Liver (tissue), 10 donors: ENCODE measurements around the gene AAMDC. TPM values are rescaled to one million over a fixed set of nuclear protein-coding genes. Genes with fewer than 3 reads are reported as not detected.
A peak's percentile ranks its signal among the peaks of the same experiment; 100 is the strongest.
"Not testable (repeated sequence)": the region's sequence is repeated elsewhere in the genome, so short reads cannot be mapped to it uniquely, and the experiment has no call there.

Experiments
- DNase-seq: peaks from one replicate; pipeline ENCODE4 v3.0.0-alpha.2; 2017; ENCODE audit warnings: low spot score
- H3K27ac ChIP-seq, 2 donors: one replicate each; pipeline ENCODE4 v1.7.0; 2013; ENCODE audit warnings: inconsistent platforms in 2 of 2, low read length in 2 of 2, control low read depth in 1 of 2, low read depth in 1 of 2, mild to moderate bottlenecking in 1 of 2
- H3K27me3 ChIP-seq, 4 donors: one replicate each; pipeline versions ENCODE4 v1.6.1 to v1.7.0; 2013; ENCODE audit warnings: low read length in 3 of 4, inconsistent platforms in 1 of 4, mild to moderate bottlenecking in 1 of 4, moderate library complexity in 1 of 4; ENCODE audit not compliant: control insufficient read depth in 4 of 4, insufficient read depth in 4 of 4
- H3K36me3 ChIP-seq, 4 donors: one replicate each; pipeline versions ENCODE4 v1.6.1 to v1.7.0; 2013; ENCODE audit warnings: low read length in 3 of 4, mild to moderate bottlenecking in 3 of 4, low read depth in 1 of 4, moderate library complexity in 1 of 4; ENCODE audit not compliant: control insufficient read depth in 4 of 4, insufficient read depth in 3 of 4
- H3K4me1 ChIP-seq, 4 donors: one replicate each; pipeline versions ENCODE4 v1.6.1 to v1.7.0; 2013; ENCODE audit warnings: low read length in 3 of 4, mild to moderate bottlenecking in 3 of 4, moderate library complexity in 1 of 4; ENCODE audit not compliant: control insufficient read depth in 4 of 4, insufficient read depth in 4 of 4
- H3K4me3 ChIP-seq, 3 donors: one replicate each; pipeline versions ENCODE4 v1.6.1 to v1.7.0; 2013; ENCODE audit warnings: low read length in 3 of 3, control low read depth in 1 of 3, low read depth in 1 of 3, mild to moderate bottlenecking in 1 of 3
- H3K9ac ChIP-seq, 2 donors: one replicate each; pipeline ENCODE4 v1.7.0; 2013; ENCODE audit warnings: low read length in 2 of 2, mild to moderate bottlenecking in 2 of 2, moderate library complexity in 2 of 2, control low read depth in 1 of 2, low read depth in 1 of 2
- H3K9me3 ChIP-seq, 4 donors: one replicate each; pipeline versions ENCODE4 v1.6.1 to v1.7.0; 2013; ENCODE audit warnings: low read length in 3 of 4; ENCODE audit not compliant: control insufficient read depth in 4 of 4
- HNF4A ChIP-seq, 2 donors: conservative IDR thresholded peaks; 2 replicates each; pipeline ENCODE4 v1.6.1; 2016; ENCODE audit warnings: antibody characterized with exemption in 2 of 2, mild to moderate bottlenecking in 2 of 2
- JUND ChIP-seq, 2 donors: IDR thresholded peaks; 2 replicates each; pipeline ENCODE4 v1.6.1; 2016; ENCODE audit warnings: antibody characterized with exemption in 2 of 2
- RAD21 ChIP-seq, 2 donors: IDR thresholded peaks; 2 replicates each; pipeline ENCODE4 v1.6.1; 2016; ENCODE audit warnings: antibody characterized with exemption in 2 of 2, mild to moderate bottlenecking in 2 of 2
- WGBS: extraction: QIAGEN DNeasy Blood & Tissue Kit; methylation state at CpG from one replicate; pipeline ENCODE4 v1.1.7; 2013; 5-methylcytosine and 5-hydroxymethylcytosine counted together
- polyA plus RNA-seq, 2 donors: library from polyadenylated mRNA; stranded (reverse) in 1 of 2; unstranded in 1 of 2; fragments of 200-250 nt in 1 of 2; fragments of >200 nt in 1 of 2; fragmentation: Nextera tagmentation in 1 of 2; extraction: Ambion mirVana in 1 of 2; gene quantifications; one replicate each; pipeline versions ENCODE4 v1.2.1 to v1.2.3, GENCODE V29; 2013 to 2015
- small RNA-seq: library from RNA; depleted of rRNA; stranded (forward); fragments of <200 nt; gene quantifications from one replicate; pipeline ENCODE3, GENCODE V24; 2014
- total RNA-seq, 2 donors: library from RNA; depleted of rRNA; stranded (reverse); fragments of >200 nt; gene quantifications; one replicate each; pipeline ENCODE4 v1.2.3, GENCODE V29; 2014
- donor health status: healthy.
- donor health status: healthy.
- donor health status: healthy.
- donor health status: healthy.
- donor health status: healthy.

AAMDC gene
- total and polyA plus RNA-seq, 4 donors: 7.4 to 31.1 (median 13.7) TPM

- not testable (repeated sequence) for H3K9me3 ChIP-seq, H3K27me3 ChIP-seq, H3K4me3 ChIP-seq, DNase-seq, H3K36me3 ChIP-seq, H3K9ac ChIP-seq
- peaks cover 7 to 12% (median 7%) of the 10 kb centered on the region in 4 donors for H3K4me1 ChIP-seq
- peak in 1 of 2 donors; percentile 15 for TF ChIP-seq HNF4A (conservative IDR thresholded peaks at IDR 0.05)
- peak overlapping the region; percentile 46 to 70 for H3K27ac ChIP-seq
- 43% methylated on average over 4 of the region's 4 CpGs for WGBS
Measured at GRCh38 chr11:77913608-77914306, 92.8 kb downstream of the AAMDC start.

GRCh38 chr11:77914307-77914791 is 93.4 kb downstream of the AAMDC start:
- DNase-seq: not testable (repeated sequence)

GRCh38 chr11:77917713-77918112 is 96.8 kb downstream of the AAMDC start:
- not testable (repeated sequence) for DNase-seq, H3K4me3 ChIP-seq, H3K9ac ChIP-seq, H3K36me3 ChIP-seq, H3K9me3 ChIP-seq, H3K27ac ChIP-seq, H3K27me3 ChIP-seq
- peaks cover 7 to 12% (median 7%) of the 10 kb centered on the region in 4 donors for H3K4me1 ChIP-seq
- WGBS: no CpG with 5 or more reads among the region's 2 CpGs

More at GRCh38 chr11:77914307-77914791, 93.4 kb downstream of the AAMDC start:
- not testable (repeated sequence) for H3K27me3 ChIP-seq, H3K9ac ChIP-seq, H3K9me3 ChIP-seq, H3K4me3 ChIP-seq, H3K36me3 ChIP-seq
- peaks cover 7 to 12% (median 7%) of the 10 kb centered on the region in 4 donors for H3K4me1 ChIP-seq
- peak overlapping the region; percentile 46 to 70 for H3K27ac ChIP-seq
- peak; percentile 15 to 48 for TF ChIP-seq JUND (IDR thresholded peaks at IDR 0.05)
- peak in 1 of 2 donors; percentile 6 for TF ChIP-seq RAD21 (IDR thresholded peaks at IDR 0.05)
- TF ChIP-seq HNF4A (conservative IDR thresholded peaks at IDR 0.05): peak; percentile 12 to 22
- 39% methylated on average over 4 of the region's 4 CpGs for WGBS

Small RNA genes lying within 50 kb of the gene (small RNA-seq; reads per million reads assigned to genes)
- not detected for gene AP002812.4

Other genes starting within 250 kb of the AAMDC start
- 10 to 100 TPM in 1 of 2 donors, 1 to 10 TPM in 1; 9.7 to 16.6 TPM for gene AQP11, start 231.2 kb upstream of the AAMDC start, total RNA-seq
- 10 to 100 TPM in 1 of 2 donors, 1 to 10 TPM in 1; 4.7 to 15.2 TPM for gene AQP11, start 231.2 kb upstream of the AAMDC start, polyA plus RNA-seq
- 10 to 100 TPM; 53.5 to 92.8 TPM for gene CLNS1A, start 183.3 kb upstream of the AAMDC start, total RNA-seq
- 10 to 100 TPM; 40.4 to 87.5 TPM for gene CLNS1A, start 183.3 kb upstream of the AAMDC start, polyA plus RNA-seq
- gene RSF1, start 422 bp upstream of the AAMDC start, total RNA-seq: 10 to 100 TPM in 1 of 2 donors, 1 to 10 TPM in 1; 9.1 to 17.7 TPM
- 10 to 100 TPM in 1 of 2 donors, 1 to 10 TPM in 1; 5.2 to 33.1 TPM for gene RSF1, start 422 bp upstream of the AAMDC start, polyA plus RNA-seq
- 10 to 100 TPM; 19.1 TPM for gene INTS4, start 173.5 kb downstream of the AAMDC start, total RNA-seq
- 10 to 100 TPM in 1 of 2 donors, 1 to 10 TPM in 1; 7.9 to 10.9 TPM for gene INTS4, start 173.5 kb downstream of the AAMDC start, polyA plus RNA-seq
- gene KCTD14, start 202.1 kb downstream of the AAMDC start, total RNA-seq: 1 to 10 TPM in 1 of 2 donors, under 1 TPM in 1; 0.70 to 6.2 TPM
- gene KCTD14, start 202.1 kb downstream of the AAMDC start, polyA plus RNA-seq: 1 to 10 TPM; 7.2 to 7.3 TPM
- 10 to 100 TPM in 1 of 2 donors, not detected in 1; 30.9 TPM for gene THRSP, start 242.7 kb downstream of the AAMDC start, total RNA-seq
- 10 to 100 TPM; 51.1 to 90.1 TPM for gene THRSP, start 242.7 kb downstream of the AAMDC start, polyA plus RNA-seq